Dendritic cell treated with granulocyte-macrophage colony-stimulating factor and Interleukin-4, amounts not matched to agents 40 ng/mL and 50 ng/mL, for 4 days (primary cell): ENCODE data around the gene FAM193B.

Experiments
- H3K27ac Mint-ChIP-seq: one replicate; pipeline ENCODE4 v1.8.0; 2022; ENCODE audit warnings: mild to moderate bottlenecking, mixed read lengths
- H3K27me3 Mint-ChIP-seq: one replicate; pipeline ENCODE4 v1.8.0; 2022; ENCODE audit warnings: mild to moderate bottlenecking, mixed read lengths
- H3K36me3 Mint-ChIP-seq: one replicate; pipeline ENCODE4 v1.8.0; 2022; ENCODE audit warnings: low read depth, mixed read lengths
- H3K4me1 Mint-ChIP-seq: one replicate; pipeline ENCODE4 v1.8.0; 2022; ENCODE audit warnings: low read depth, mixed read lengths
- H3K4me3 Mint-ChIP-seq: one replicate; pipeline ENCODE4 v1.8.0; 2022; ENCODE audit warnings: mild to moderate bottlenecking, moderate library complexity, mixed read lengths
- H3K9me3 Mint-ChIP-seq: one replicate; pipeline ENCODE4 v1.8.0; 2022; ENCODE audit warnings: mixed read lengths
- intact Hi-C: fragments of 100-400 bp; cut with micrococcal nuclease; formaldehyde crosslinking; loops from one replicate; pipeline ENCODE4 v1.15.0; 2022

The FAM193B gene

DNA sequence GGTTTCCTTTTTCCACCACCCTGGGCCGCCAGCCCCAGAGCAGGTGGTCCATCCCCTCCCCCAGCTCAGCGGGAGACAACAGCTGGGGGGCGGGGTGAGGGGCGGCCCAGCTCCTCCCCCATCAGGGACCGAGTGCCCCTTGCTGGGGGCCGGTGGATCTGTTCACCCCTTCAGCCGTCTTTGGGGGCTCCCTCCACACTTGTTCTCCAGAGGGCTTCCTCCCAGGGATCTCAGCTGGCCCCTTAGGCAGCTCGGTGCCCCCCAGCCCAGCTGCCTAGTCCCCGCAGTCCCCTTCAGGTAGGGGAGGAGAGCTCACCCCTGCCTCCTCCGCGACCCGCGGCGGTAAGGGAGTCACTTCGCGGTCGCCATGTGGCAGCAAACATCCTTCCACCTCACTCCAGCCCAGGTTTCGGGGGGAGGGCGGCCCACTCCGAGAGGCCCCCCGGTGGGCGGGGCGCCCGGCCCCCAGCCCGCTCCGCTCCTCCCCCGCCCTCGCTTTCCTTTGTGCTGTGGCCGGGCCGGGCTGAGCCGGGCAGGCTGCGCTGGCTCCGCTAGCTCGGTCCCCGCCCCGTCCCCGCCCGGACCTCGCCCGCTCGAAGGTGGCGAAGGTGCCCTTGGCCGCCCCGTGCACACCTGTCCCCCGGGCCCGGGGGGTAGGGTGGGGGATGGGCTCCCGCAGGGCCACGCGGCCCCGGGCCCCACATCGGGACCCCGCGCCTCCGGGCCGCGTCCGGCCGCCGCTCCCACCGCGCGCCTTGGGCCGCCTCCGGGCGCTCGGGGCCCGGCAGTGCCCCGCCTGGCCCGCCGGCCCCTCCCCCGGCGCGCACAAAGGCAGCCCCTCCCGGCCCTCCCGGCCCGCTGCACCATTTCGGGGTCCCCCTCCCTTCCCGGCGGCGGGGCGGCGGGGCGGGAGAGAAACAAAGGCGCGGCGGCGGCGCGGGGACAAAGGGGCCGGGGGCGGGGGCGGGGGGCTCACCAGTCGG is 81.6 kb downstream of the FAM193B start:
- Mint-ChIP-seq H3K4me3 (no peak overlapping the region), H3K4me1 (peaks cover 58% of the 10 kb centered on the region), H3K27ac (no peak overlapping the region), H3K27me3 (peaks cover 86% of the 10 kb centered on the region), H3K36me3 (no peaks in the 10 kb centered on the region), H3K9me3 (no peaks in the 10 kb centered on the region)
- intact Hi-C loops: no loop called here

DNA sequence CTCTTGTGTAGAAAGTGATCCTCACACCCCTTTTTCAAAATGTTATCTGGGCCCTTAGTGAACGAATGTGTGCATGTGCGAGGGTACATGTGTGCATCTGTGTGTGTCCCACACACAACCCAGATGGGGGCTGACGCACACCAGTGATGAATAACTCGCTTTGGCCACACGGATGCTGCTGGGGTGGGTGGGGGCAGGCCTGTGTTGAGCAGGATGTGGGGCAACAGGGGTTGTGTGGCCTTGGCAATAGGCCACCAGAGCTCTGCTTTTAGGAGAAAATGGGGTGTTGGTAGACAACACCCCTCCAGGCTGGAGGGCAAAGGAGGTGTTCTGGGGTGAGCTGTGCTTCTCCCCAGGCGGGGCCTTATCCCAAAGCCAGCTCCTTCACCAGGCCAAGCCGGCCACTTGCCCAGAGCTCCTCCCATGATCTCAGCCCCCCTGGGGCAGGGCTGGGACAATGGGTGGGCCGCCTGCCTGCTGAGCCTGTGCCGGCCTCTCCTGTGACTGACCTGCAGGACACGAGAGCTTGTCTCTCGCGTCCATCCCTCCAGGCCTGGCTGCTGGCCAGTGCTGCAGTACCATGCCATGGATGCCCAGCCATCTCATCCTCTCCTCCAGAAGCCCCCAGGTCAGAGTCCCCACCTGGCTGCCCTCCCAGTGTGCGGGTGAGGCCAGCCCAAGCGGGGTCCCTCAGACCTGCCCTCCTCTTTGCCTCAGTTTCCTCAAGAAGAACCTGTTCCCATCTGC is 82.6 kb downstream of the FAM193B start:
- no peaks in the 10 kb centered on the region for H3K36me3 Mint-ChIP-seq
- H3K27me3 Mint-ChIP-seq: peaks cover 89% of the 10 kb centered on the region
- H3K27ac Mint-ChIP-seq: no peak overlapping the region
- no peak overlapping the region for H3K4me3 Mint-ChIP-seq
- no peaks in the 10 kb centered on the region for H3K9me3 Mint-ChIP-seq
- peaks cover 50% of the 10 kb centered on the region for H3K4me1 Mint-ChIP-seq
- intact Hi-C loops: no loop called here

DNA sequence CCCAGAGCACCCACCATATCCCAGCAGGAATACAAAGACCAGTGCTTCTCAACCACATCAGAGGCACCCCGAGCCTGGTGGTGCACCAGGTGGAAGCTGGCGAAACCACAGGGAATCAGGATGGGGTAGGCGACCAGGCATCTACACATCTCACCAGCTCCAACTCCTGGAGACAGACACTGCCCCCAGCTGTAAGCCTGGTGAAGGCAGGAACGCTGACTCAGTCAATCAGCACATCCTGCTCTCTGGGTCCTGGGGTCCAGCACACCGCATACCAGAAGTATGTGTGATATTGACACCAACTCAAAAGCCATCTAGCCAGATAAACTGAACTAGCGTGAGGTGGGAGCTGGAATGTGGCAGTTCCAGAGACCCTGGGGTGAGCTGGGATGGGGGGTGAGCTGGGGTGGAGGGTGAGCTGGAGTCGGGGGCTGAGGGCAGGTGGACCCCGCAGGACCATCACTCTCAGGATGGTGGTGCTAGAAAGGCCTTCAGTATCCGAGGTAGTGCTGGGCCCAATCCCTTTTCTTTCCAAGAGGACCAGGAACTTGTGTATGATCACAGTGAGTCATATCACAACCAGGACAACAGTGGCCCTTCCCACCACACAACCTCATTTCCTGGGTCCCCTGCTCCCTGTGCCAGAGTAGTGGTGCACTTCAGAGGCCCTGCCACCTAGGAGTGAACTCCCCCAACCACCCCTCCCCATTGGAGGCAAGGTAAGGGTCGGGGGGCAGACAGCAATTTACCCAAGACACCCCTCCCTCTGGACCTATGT is 83.4 kb downstream of the FAM193B start:
- H3K4me3 Mint-ChIP-seq: no peak overlapping the region

More for the DNA sequence above, 83.4 kb downstream of the FAM193B start:
- H3K36me3 Mint-ChIP-seq: no peaks in the 10 kb centered on the region
- H3K4me1 Mint-ChIP-seq: peaks cover 41% of the 10 kb centered on the region
- no peak overlapping the region for H3K27ac Mint-ChIP-seq
- intact Hi-C loops: no loop called here
- no peaks in the 10 kb centered on the region for H3K9me3 Mint-ChIP-seq
- peaks cover 89% of the 10 kb centered on the region for H3K27me3 Mint-ChIP-seq
